Stimulated activated CD8-positive, alpha-beta memory T cell treated with anti-CD3 and anti-CD28 coated beads, Interleukin-15, amount 100 ng/mL, for 4 hours (primary cell): ENCODE data around the gene TMEM145.
A peak's percentile ranks its signal among the peaks of the same experiment; 100 is the strongest.

Source experiments
- DNase-seq, 2 donors: peaks; one replicate each; pipeline ENCODE4 v3.0.0-alpha.2; 2020; ENCODE audit warnings: low read depth in 2 of 2

Gene TMEM145

DNA sequence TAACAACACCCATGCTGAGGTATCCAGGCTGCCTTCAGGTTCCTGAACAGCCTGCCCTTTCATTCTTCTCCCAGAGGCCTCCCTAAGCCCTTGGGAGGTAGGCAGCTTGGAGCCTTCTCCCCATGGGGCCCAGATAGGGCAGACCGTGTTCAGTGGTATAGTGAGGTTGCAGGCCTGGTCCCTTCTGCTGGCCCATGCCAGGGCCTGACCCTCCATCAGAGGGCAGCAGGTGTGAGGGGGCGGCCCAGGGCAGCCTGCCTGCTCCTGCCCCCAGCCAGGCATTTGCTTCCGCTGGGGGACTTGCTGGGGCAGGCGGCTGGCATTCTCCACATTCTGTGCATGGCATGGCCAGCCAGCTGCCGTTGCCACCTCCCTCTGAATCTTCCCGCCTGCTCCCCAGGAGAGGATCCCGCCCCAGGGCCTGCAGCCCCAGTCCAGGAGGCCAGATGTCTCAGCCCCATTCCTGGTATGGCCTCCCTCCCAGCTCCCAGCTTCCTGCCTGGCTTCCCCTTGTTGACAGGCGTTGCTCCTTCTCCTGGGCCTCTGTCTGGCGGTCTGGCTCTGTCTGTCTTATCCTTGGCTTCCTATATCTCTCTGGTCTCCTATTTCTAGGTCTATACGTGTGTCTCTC lies 35.2 kb upstream of the TMEM145 start:
- DNase-seq = no peak

DNA sequence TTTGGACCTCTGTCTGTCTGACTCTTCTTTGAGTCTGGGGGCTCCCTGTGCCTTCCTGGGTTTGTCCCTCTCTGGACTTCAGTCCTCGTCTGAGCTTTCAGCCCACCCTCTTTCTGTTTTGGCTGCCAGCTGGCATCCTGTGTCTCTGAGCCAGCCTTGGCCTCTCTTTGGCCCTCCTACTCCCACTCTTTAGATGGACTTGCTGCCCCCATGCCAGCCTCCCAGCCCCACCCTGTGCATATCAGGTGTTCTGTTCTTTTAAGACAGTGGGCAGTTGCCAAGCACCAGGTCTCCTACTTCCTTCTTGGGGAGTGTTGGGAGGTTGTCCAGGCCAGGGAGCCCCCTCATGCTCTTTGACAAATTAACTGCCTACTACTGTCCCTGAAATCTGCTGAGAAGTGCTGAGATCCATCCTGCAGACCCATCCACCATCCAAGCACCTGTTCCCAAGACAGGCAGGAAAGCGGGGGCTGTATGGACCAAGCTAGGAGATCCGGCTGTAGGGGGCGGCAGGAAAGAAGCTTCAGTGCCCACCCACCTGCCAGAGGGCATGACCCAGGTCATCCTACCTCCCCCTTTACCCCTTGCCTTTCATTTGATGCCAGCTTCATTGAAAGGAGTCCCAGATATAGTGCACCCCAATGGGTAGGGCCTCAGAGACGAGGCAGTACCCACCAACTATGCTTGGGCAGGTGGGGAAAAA lies 34.5 kb upstream of the TMEM145 start:
- DNase-seq = no peak

DNA sequence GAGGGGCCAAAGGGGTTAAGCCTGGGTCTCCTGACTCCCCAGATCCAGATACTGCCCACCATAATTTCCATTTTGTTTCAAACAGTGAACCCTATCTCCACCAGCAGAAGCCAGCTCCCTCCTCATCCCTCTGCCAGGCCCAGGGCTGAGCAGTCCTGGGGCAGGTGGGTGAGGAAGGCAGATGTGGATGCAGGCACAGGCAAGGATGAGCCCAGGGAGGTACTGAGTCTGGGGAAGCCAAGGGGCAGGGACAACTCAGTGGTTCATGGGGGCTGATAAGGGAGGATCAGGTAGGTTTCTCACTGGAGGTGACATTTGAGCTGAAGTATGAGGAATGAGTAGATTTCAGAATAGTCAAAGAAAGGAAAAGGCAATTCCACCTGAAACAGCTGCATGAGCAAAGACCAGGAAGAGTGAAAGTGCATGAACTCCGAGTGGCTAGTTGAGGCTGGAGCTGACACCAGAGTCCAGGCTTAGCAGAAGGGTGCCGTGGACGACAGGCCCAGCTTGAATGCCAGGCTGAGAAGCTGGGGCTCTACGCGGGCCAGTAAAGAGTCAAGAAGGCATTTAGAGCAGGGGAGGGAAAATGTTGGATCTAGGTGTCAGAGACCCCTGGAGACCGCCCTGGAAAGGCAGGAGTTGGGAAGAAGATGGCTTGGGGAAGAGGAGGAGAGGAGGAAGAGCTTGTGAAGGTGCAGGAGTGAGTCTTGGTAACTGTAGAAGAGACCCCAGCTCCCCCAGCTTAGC lies 33.8 kb upstream of the TMEM145 start:
- DNase-seq = no peak

DNA sequence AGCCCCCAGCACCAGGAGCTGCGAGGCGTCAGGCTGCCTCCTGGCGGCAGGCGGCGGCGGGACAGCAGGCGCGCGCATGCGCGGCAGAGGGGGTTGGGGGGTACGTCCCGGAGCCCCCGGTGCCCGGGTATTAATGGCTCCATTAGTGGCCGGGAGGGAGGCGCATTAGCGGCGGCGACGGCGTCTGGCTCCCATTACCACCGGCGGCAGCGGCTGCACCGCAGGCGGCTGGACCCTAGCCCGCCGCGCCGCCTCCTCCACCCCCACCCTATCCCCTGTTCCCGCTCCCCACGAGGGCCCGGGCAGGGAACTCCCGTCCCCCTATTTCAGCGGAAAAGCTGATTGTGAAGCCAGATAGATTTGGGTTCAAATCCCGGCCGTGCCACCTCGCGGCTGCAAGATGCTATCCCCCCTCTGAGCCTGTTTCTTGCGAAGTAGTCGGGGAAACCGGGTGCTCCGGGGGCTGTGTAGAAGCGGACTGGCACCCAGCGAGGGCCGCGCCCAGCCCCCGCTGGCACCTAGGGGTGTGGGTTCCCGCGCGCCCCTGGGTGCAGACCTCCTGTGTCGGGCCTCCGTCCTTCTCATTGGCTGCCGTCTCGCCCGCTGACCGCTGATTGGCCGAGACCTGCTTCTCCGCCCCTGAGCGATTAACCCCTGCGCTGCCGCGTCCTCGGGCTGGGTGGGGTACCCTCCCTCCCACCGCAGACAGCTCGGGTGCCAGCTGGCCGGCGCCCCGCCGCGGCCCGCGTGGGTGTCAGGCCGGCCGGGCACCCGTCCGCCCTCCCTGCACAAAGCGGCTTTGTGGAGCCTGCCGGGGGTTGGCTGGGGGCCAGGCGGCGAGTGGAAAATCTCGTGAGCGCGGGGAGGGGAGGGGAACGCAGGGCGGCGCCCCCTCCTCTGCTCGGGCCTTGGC lies 33.0 kb upstream of the TMEM145 start:
- peak; percentile 68 for DNase-seq

DNA sequence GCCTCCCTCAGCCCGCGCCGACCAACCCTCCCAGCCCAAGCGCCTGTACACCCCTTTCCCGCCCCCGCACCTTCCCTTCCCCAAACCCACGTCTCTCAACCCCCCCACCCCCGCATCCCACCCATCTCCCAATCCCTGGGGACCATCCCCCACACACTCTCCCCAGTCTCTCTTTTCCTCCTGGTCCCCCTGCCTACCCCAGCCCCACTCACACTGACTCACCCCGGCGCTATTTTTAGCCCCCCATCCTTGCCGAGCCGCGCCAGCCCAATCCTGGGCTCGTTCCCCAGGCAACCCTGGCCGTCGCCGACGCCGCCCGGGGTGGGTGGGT lies 32.3 kb upstream of the TMEM145 start:
- DNase-seq = peak in 1 of 2 donors; percentile 33

DNA sequence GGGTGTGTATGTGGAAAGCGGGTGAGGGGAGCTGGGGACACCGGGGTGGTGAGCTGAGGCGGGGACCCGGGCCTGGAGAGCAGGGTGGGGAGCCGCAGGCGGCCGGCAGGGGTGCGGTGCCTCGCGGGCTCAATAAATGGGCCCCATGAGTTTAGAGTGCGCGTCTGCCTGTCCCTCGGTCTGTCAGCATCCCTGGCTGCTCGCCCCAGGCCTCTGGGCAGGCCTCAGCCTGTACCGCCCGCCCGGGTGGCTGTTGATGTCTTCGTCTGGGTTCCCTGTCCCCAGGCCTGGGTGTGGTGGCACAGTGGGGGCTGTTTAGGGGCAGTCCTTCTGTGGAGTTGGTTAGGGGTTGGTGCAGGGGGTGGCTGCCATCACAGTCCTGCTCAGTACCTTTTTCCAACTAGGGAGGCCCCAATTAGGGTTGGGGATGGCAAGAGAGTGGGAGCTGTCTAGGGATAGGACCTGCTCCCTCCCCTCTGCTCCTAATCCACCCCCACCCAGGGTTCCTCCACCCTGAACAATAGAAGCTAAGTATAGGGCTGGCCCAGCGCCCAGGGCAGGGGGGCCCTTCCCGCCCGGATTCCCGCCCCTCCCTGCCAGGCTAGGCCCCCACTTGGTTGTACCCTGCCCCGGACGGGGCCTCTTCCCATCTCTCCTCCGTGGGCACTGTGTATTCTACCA lies 31.8 kb upstream of the TMEM145 start:
- DNase-seq = no peak

DNA sequence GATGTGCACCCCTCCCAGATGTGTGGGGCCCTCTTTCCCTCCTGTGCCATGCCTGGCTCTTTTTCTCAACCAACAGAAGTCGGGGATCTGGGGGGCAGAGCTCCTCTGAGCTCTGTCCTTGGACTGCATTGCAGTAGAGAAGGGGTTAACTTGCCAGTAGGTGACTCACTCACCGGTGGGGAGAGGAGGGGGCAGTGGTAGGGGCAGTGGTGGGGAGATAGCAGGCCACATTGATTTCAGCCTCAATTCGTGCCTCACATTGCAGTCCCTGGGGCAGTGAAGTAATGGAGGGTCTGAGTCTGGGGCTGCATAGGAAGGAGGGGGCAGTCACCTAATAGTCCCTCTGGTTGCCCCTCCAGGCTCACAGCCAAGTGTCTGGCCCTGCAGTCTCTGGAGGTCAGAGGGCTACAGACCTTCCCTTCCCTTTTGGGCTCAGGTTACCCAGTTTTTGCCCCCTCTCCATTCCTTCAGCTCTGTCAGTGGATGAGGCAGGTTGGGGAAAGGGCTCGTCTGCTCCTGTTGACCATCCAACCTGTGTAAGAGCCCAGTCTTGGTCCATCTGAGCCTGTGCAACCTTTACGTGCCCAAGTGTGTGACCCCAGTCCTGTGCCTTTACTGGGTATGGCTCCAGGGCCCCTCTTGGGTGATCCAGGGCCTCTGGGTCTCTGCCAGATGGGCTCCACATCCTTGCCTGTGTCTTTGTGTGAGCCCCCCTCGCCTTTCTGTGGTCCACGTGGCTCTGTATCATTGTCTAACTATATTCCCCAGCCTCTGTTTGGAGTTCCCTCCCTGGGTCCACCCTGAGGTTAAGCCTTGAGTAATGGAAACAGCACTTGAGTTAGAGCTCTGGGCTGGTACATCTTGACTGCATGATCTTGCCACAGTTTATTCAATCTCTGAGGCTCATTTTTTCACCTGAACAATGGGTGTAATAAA lies 31.0 kb upstream of the TMEM145 start:
- no peak for DNase-seq

DNA sequence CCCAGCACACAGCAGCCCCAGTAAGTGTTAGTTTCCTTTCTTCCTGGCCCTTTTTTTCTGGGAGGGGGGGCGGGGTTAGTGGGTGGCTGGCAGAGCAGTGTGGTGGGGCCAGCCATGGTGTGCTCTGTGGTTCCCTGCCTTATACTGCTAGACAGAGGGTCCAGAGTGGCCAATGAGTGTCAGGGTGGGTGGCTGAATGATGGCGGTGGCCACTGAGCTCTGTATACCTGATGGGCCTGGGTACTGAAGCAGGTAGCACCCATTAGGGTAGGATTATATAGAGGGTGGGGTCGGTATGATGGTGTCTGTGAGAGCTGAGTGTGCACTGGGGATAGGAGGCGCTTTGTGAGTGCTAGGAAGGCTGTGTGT lies 30.3 kb upstream of the TMEM145 start:
- DNase-seq = no peak

DNA sequence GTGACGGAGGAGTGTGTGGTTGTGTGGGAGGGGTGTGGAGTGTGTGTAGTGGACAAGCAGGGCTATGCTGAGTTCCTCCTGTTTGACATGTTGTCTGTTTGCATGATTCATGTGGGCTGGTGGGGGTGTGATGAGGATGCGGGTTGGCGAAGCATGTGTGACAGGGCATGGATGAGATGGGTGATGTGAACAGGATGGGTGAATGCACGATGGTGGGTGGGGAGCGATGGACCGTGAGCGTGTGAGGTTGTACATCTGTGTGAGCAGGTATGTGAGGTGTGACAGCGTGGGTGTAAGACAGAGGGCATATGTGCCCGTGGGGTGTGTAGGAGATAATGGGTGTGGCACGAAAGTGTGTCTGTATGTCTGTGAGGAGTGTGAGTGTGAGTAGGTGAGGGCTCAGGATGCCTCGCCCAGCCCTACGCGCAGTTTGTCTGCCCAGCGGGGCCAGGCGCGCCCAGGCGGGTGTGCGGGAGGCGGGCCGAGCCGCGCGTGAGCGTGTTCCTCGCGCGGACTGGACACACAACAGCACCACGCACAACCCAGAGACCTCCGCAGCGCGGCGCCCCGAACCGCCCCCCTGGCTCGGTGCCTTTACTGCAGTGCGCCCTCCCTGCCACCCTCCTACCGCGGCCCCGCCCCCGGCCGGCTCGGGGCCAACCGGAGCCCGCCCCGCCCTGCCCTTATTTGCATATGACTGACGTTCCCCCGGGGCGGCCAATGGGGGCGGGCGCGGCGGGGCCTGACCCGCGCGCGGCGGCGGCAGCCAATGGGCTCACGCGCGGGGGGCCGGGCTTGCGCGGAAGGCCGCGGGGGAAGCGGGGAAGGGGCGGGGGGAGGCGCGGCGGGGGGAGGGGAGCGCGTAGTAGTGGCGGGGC lies 29.7 kb upstream of the TMEM145 start:
- DNase-seq = peak; percentile 89 to 96

DNA sequence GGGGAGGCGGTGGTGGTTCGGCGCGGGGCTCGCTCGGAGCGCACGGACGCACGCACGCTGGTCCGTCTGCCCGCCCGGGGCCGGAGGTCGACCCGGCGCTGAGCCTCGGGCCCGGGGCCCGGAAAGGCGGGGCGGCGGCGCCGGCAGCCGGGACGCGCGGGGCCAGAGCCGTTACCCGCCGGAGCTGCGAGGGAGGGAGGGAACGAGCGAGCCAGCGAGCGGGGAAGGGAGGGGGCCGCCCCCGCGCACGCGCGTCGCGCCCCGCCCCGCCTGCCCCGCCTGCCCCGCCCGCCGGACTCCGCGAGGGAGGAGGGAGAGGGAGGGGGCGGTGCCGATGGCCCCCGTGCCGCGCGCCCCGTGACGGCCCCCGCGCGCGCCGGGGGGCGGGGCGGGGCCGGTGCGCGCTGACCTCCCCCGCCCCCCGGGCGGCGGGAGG lies 29.0 kb upstream of the TMEM145 start:
- peak; percentile 55 to 69 for DNase-seq

DNA sequence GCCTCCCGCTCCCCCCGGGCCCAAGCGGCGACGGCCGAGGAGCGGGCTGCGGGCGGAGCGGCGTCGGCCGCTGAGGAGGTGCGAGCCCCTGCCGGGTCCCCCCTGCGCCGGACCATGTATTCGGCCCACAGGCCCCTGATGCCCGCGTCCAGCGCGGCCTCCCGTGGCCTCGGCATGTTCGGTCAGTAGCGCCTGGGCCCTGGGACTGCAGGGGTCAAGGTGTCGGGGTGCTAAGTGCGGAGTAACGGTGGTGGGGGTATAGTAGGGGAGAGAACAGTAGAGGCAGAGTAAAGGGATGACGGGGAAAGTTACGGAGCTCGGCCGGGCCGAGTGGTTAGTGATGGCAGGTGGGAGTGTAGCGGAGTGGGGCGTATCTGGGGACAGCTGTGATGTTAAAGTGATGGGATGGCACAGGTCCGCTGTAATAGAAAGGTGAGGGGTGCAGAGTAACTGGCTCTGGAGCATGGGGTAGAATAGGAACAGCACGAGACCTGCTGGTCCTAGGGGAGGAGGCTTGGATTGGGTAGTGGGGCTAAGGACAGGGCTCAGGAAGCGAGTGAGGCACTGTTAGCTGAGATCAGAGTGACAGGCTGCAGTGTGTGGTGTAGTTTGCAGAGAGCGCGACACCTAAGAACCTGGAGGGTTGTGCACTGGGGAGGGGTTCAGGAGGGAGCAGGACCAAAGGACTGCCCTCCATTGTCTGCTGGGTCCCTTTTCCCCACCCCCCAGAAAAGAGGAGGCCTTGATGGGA lies 28.3 kb upstream of the TMEM145 start:
- no peak for DNase-seq

DNA sequence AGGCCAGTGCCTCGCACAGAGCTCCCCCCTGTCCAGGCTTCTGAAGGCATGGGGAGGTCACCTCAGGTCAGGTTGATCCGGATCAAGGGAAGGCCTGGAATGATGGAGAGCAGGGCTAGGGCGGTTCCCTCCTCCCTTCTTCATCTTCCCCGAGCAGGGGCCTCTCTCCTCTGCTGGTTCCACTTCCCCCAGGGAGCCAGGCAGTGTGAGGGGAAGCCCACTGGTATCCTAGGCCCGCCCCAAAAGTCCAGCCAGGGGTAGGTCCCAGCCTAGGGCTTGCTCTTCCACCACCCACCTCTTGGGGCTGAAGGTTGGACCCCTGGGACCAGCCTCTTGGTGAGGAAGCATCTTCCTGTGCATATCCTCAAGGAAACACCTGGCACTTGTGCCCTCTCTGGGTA lies 27.6 kb upstream of the TMEM145 start:
- DNase-seq = no peak

DNA sequence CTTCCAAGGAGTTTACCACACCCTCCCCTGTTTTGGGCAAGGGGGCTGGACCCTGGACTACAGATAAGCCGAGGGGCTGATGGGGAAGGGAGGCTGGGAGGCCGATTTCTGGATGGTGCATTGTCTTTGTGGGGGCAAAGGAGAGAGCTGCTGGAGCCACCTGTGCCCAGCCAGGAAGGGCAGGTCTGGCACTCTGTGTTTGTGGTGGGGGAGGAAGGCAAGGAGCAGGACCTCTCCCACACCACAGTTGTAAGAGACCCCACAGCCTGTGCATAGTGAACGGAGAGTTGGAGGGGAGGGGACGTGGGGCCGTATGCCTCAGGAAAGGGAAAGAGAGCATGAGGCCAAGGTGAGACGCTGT lies 27.1 kb upstream of the TMEM145 start:
- DNase-seq = no peak

DNA sequence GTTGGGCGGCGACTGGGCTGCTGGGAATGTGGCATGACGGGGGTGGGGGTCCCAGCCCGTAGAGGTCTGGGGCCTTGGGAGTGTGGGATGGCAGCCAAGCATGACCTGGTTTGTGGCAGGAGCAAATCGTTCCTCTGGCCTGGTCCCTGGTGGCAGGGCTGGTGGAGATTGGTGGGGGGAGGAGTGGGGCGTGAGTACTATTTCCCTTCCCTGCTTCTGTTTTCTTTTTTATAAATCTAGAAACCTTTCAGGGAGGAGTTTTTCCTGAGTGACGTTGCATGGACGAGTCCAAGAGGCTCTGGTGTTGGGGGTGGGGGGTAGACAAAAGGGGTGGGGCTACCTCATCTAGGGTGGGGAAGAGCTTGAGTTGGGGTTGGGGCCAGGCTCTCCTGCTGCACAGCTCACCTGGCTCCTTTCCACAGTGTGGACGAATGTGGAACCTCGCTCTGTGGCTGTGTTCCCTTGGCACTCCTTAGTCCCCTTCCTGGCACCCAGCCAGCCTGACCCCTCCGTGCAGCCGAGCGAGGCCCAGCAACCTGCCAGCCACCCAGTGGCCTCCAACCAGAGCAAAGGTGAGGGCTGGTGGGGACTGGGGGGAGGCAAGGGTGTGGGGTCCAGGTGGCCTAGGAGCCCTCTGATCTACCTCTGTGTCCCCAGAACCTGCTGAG lies 26.6 kb upstream of the TMEM145 start:
- no peak for DNase-seq

DNA sequence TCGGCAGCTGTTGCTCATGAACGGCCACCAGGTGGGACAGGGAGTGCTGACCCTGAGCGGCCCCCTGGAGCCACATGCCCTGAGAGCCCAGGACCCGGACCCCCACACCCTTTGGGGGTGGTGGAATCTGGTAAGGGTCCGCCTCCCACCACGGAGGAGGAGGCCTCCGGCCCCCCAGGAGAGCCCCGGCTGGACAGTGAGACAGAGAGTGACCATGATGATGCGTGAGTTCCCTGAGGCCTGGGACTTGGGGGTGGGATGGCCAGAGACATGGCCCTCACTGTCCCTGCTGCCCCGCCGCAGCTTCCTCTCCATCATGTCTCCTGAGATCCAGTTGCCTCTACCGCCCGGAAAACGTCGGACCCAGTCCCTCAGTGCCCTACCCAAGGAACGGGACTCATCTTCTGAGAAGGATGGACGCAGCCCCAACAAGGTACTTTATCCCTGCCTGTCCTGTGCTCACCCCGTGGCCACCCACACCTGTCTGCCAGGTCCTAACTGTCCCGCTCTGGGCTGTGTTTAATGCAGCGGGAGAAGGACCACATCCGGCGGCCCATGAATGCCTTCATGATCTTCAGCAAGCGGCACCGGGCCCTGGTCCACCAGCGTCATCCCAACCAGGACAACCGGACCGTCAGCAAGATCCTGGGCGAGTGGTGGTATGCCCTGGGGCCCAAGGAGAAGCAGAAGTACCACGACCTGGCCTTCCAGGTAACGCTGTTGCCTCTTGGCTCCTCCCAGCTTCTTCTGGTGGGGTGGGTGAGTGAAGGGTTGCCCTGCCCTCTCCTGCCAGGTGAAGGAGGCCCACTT lies 25.9 kb upstream of the TMEM145 start:
- no peak for DNase-seq

DNA sequence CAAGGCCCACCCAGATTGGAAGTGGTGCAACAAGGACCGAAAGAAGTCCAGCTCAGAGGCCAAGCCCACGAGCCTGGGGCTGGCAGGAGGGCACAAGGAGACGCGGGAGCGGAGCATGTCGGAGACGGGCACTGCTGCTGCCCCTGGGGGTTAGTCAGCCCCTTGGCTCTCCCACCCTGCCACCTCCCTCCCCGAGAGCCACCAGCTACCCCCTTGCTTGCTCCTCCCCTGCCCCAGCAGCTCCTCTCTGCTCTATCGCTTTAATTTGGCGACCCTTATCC lies 25.3 kb upstream of the TMEM145 start:
- no peak for DNase-seq

DNA sequence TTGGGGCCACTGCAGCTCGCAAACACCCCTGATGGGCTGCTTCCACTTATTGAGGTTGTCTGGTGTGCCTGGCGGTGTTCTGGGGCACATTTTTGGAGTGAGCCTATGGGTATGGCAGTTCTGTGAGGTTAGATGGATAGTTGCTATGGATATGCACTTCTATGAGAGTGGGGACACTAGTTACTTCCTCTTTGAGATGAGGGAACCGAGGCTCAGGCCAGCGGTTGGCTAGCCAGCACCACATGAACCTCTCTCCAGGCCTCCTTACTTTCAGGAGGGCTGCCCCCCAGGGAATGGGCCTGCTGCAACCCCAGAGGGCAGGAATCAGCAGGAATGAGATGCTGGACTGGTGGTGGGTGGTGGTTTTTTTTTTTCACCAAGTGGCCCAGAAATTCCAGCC lies 24.7 kb upstream of the TMEM145 start:
- DNase-seq = no peak
